Stomach (tissue), 4 donors: ENCODE data around the gene MEIKIN.

ENCODE experiments used
- CTCF ChIP-seq, 7 experiments: fragments of 450-650 bp in 4 of 7; fragments of 200-600 bp in 3 of 7; sonication (generic) in 3 of 7; IDR thresholded peaks; one replicate each; pipeline ENCODE4 v1.5.1; 2016 to 2019; ENCODE audit warnings: antibody characterized with exemption in 7 of 7, control low read depth in 2 of 7, mild to moderate bottlenecking in 1 of 7
- EP300 ChIP-seq: sonication (generic); formaldehyde crosslinking; IDR thresholded peaks from one replicate; pipeline ENCODE4 v1.6.1; 2017; ENCODE audit warnings: antibody characterized with exemption
- POLR2A ChIP-seq, 4 donors: fragments of 450-650 bp; IDR thresholded peaks; one replicate each; pipeline ENCODE4 v1.6.1; 2016; ENCODE audit warnings: antibody characterized with exemption in 4 of 4, control low read depth in 2 of 4, mild to moderate bottlenecking in 1 of 4, moderate library complexity in 1 of 4
- POLR2AphosphoS5 ChIP-seq, 3 donors: sonication (generic); formaldehyde crosslinking; IDR thresholded peaks; one replicate each; pipeline ENCODE4 v1.6.1; 2016; ENCODE audit warnings: antibody characterized with exemption in 3 of 3

- TF ChIP-seq CTCF (IDR thresholded peaks at IDR 0.05) (no peak), POLR2A (IDR thresholded peaks at IDR 0.05) (no peak), EP300 (no peak), POLR2AphosphoS5 (IDR thresholded peaks at IDR 0.05) (no peak)
These were observed 3.4 kb downstream of the MEIKIN start for GRCh38 chr5:131942016-131942415.
